Kidney (tissue), 14 donors: Measurements from ENCODE around the gene QSOX2. TPM values are rescaled to one million over a fixed set of nuclear protein-coding genes. Genes with fewer than 3 reads are reported as not detected.
A peak's percentile ranks its signal among the peaks of the same experiment; 100 is the strongest.

ENCODE experiments used
- DNase-seq, 5 donors: peaks; one replicate each; pipeline ENCODE4 v3.0.0-alpha.2; 2013 to 2020
- FAIRE-seq: peaks from 2 replicates; lab custom pipeline; 2012; peaks lifted over from hg19 to GRCh38; lab: Jason Lieb, UNC
- H3K27ac ChIP-seq, 2 donors: one replicate each; pipeline ENCODE4 v1.7.0; 2013; ENCODE audit warnings: low read depth in 2 of 2, low read length in 2 of 2, inconsistent platforms in 1 of 2
- H3K27me3 ChIP-seq: one replicate; pipeline ENCODE4 v1.7.1; 2013; ENCODE audit warnings: low read length, inconsistent platforms; ENCODE audit not compliant: control insufficient read depth, insufficient read depth
- H3K36me3 ChIP-seq, 3 donors: one replicate each; pipeline versions ENCODE4 v1.7.0 to v1.7.1; 2013; ENCODE audit warnings: low read length in 3 of 3, control low read depth in 1 of 3, inconsistent platforms in 1 of 3; ENCODE audit not compliant: insufficient read depth in 3 of 3, control insufficient read depth in 2 of 3
- H3K4me1 ChIP-seq, 3 donors: one replicate each; pipeline versions ENCODE4 v1.7.0 to v1.7.1; 2013; ENCODE audit warnings: low read length in 3 of 3, inconsistent platforms in 1 of 3, low read depth in 1 of 3; ENCODE audit not compliant: control insufficient read depth in 2 of 3, insufficient read depth in 2 of 3
- H3K4me3 ChIP-seq, 3 donors: one replicate each; pipeline versions ENCODE4 v1.7.0 to v1.8.1; 2013; ENCODE audit warnings: low read length in 3 of 3, control low read depth in 1 of 3, inconsistent platforms in 1 of 3
- H3K9ac ChIP-seq, 3 donors: one replicate each; pipeline versions ENCODE4 v1.7.0 to v1.7.1; 2013; ENCODE audit warnings: low read length in 3 of 3, control low read depth in 1 of 3, inconsistent platforms in 1 of 3
- H3K9me3 ChIP-seq, 3 donors: one replicate each; pipeline versions ENCODE4 v1.7.0 to v1.7.1; 2013; ENCODE audit warnings: low read length in 3 of 3, control low read depth in 1 of 3, inconsistent platforms in 1 of 3; ENCODE audit not compliant: control insufficient read depth in 2 of 3, insufficient read depth in 1 of 3
- intact Hi-C: fragments of 100-400 bp; cut with DNase I; formaldehyde crosslinking; loops from one replicate; pipeline ENCODE4 v1.11.1; 2022
- polyA plus RNA-seq: library from polyadenylated mRNA; stranded (reverse); fragments of 350-450 nt; fragmentation: Illumina TruSeq; extraction: RNeasy Lipid Tissue Mini Kit (QIAGEN cat#74804); gene quantifications from one replicate; pipeline ENCODE4 v1.2.3, GENCODE V29; 2014; ENCODE audit warnings: low read depth, low replicate concordance; ENCODE audit not compliant: insufficient read depth
- total RNA-seq: library from RNA; stranded (reverse); fragmentation: NEBNext Ultra II Directional; extraction: Animal tissue kit (Norgen Biotek cat#: 25700); gene quantifications from one replicate; pipeline ENCODE4 v1.2.1, GENCODE V29; 2021
- TF ChIP-seq, protein P1 (sequence below): IDR thresholded peaks from 3 replicates; pipeline ENCODE4 v1.5.1; 2012; ENCODE audit warnings: mild to moderate bottlenecking, moderate library complexity, borderline replicate concordance; ENCODE audit not compliant: insufficient read depth; ENCODE audit errors: extremely low read depth
- donor health status: control.
- donor health status: control.
- donor health status: control.
- donor health status: control.
- donor health status: control.
- donor health status: DM: yes; HTN: yes; CAD: no.
- donor health status: Normal renal cell carcinoma (clear cell type).

The QSOX2 gene
- total and polyA plus RNA-seq, 2 donors from 2014 or later, result 4.0 to 10.1 TPM

DNA sequence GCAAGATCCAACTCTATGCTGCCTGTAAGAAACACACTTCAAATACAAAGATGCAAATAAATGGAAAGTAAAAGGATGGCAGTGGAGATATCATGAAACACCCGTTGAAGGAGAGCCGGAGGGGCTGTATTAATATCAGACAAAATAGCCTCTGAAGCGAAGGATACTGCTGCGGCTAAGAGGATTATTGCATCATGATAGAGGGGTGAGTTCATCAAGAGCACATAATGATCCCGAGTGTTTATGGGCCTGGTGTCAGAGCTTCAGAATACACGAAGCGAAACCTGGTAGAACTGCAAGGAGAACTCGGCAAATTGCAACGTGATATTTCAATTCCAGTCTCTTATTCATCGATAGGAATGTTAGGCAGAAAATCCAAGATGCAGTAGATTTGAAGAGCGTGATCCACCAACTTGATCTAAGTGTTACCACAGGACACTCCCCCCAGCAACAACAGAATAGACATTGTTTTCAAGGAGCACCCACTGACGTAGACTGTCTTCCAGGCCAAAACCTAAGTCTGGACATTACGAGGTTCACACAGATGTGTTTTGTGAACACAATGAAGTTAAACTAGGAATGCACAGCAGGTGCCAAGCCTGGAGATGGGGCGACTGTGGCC, 27.7 kb upstream of the QSOX2 start:
- no peaks in the 10 kb centered on the region for H3K4me1 ChIP-seq
- no peak overlapping the region for H3K27ac ChIP-seq
- no peaks in the 10 kb centered on the region for H3K9me3 ChIP-seq
- intact Hi-C loops, result no loop called here
- no peaks in the 10 kb centered on the region for H3K36me3 ChIP-seq
- DNase-seq (no peak), FAIRE-seq (no peak)
- no peak overlapping the region for H3K9ac ChIP-seq
- TF ChIP-seq, protein P1, sequence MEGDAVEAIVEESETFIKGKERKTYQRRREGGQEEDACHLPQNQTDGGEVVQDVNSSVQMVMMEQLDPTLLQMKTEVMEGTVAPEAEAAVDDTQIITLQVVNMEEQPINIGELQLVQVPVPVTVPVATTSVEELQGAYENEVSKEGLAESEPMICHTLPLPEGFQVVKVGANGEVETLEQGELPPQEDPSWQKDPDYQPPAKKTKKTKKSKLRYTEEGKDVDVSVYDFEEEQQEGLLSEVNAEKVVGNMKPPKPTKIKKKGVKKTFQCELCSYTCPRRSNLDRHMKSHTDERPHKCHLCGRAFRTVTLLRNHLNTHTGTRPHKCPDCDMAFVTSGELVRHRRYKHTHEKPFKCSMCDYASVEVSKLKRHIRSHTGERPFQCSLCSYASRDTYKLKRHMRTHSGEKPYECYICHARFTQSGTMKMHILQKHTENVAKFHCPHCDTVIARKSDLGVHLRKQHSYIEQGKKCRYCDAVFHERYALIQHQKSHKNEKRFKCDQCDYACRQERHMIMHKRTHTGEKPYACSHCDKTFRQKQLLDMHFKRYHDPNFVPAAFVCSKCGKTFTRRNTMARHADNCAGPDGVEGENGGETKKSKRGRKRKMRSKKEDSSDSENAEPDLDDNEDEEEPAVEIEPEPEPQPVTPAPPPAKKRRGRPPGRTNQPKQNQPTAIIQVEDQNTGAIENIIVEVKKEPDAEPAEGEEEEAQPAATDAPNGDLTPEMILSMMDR, result no peak
- no peak overlapping the region for H3K4me3 ChIP-seq
- H3K27me3 ChIP-seq, result no peaks in the 10 kb centered on the region

DNA sequence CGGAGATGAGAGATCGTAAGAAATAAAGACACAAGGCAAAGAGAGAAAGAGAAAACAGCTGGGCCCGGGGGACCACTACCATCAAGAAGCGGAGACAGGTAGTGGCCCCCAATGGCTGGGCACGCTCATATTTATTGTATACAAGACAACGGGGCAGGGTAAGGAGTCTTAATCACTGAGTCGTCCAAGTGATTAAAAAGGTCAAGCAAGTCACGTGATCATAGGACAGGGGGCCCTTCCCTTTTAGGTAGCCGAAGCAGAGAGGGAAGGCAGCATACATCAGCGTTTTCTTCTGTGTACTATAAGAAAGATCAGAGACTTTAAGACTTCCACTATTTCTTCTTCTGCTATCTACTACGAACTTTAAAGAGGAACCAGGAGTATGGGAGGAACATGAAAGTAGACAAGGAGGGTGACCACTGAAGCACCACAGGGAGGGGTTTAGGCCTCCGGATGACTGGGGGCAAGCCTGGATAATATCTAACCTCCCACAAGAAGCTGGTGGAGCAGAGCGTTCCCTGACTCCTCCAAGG, 24.6 kb upstream of the QSOX2 start:
- DNase-seq, result no peak
- H3K36me3 ChIP-seq, result no peaks in the 10 kb centered on the region
- no peak for FAIRE-seq
- H3K9me3 ChIP-seq, result no peaks in the 10 kb centered on the region
- H3K4me1 ChIP-seq, result peaks cover 0 to 6% (median 0%) of the 10 kb centered on the region in 3 donors
- H3K27me3 ChIP-seq, result no peaks in the 10 kb centered on the region
- H3K27ac ChIP-seq, result no peak overlapping the region
- no peak overlapping the region for H3K4me3 ChIP-seq
- TF ChIP-seq, protein P1, result no peak
- no peak overlapping the region for H3K9ac ChIP-seq
- intact Hi-C loops, result no loop called here

DNA sequence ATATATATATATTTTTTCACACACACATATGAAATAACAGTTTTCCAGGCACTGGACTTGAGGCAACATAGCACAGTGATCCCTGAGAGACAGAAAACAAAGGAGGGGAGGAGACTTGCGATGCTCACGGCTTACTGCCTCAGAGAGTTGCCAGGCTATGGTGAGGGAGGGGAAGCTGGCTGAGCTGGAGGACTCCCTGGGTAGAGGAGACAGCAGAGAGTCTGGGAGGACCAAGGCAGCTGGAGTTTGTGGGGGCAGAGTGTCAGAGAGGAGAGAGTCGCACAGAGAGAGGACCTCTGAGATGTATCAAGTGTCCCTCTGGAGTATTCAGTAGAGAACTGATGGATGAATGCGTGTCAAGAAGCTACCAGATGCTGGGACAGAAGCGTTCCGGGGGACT, 23.1 kb upstream of the QSOX2 start:
- no peaks in the 10 kb centered on the region for H3K9me3 ChIP-seq
- no peak overlapping the region for H3K27ac ChIP-seq
- H3K4me3 ChIP-seq, result no peak overlapping the region
- H3K36me3 ChIP-seq, result no peaks in the 10 kb centered on the region
- intact Hi-C loops, result no loop called here
- H3K27me3 ChIP-seq, result no peaks in the 10 kb centered on the region
- H3K9ac ChIP-seq, result no peak overlapping the region
- FAIRE-seq (no peak), DNase-seq (peak in 3 of 5 donors; percentile 44 to 70 (median 56))
- H3K4me1 ChIP-seq, result peaks cover 0 to 6% (median 0%) of the 10 kb centered on the region in 3 donors
- TF ChIP-seq, protein P1, result no peak
